GM18907 (cell line): Measurements from ENCODE around the gene SEMA3F.
"Not testable (repeated sequence)": the region's sequence is repeated elsewhere in the genome, so short reads cannot be mapped to it uniquely, and the experiment has no call there.

ENCODE experiments used
- ATAC-seq: cut with Tn5 transposase; IDR thresholded peaks from one replicate; pipeline ENCODE4 v1.9.1; 2021; ENCODE audit warnings: mild to moderate bottlenecking, moderate library complexity; ENCODE audit not compliant: unreplicated experiment

Gene SEMA3F

GRCh38 chr3:50227390-50228183, 72.5 kb downstream of the SEMA3F start:
- ATAC-seq, result peak; percentile 77

- ATAC-seq, result not testable (repeated sequence)
Measured at GRCh38 chr3:50228184-50228763, 73.2 kb downstream of the SEMA3F start.

- ATAC-seq, result no peak
Measured at GRCh38 chr3:50229490-50229889, 74.4 kb downstream of the SEMA3F start.

GRCh38 chr3:50230104-50230793, 75.1 kb downstream of the SEMA3F start:
- ATAC-seq, result no peak

GRCh38 chr3:50230794-50231125, 75.6 kb downstream of the SEMA3F start:
- ATAC-seq, result no peak

- no peak for ATAC-seq
Measured at GRCh38 chr3:50231581-50231980, 76.5 kb downstream of the SEMA3F start.

GRCh38 chr3:50232303-50232702, 77.2 kb downstream of the SEMA3F start:
- no peak for ATAC-seq

GRCh38 chr3:50233176-50233575, 78.1 kb downstream of the SEMA3F start:
- no peak for ATAC-seq

- peak; percentile 91 for ATAC-seq
Measured at GRCh38 chr3:50235716-50236483, 80.8 kb downstream of the SEMA3F start, which contains the start of gene GNAI2. GNAI2 (plus strand) TSS chr3:50236204; CDS start chr3:50236336, 132 bp downstream.

- no peak for ATAC-seq
Measured at GRCh38 chr3:50236484-50237132, 81.5 kb downstream of the SEMA3F start.

- ATAC-seq, result no peak
Measured at GRCh38 chr3:50237133-50237651, 82.1 kb downstream of the SEMA3F start.

- ATAC-seq, result peak; percentile 37
Measured at GRCh38 chr3:50237754-50238548, 82.8 kb downstream of the SEMA3F start.

- no peak for ATAC-seq
Measured at GRCh38 chr3:50238549-50239026, 83.5 kb downstream of the SEMA3F start.
